GM18519 (cell line): Measurements from ENCODE around the gene DRD2.

Experiments
- ATAC-seq: cut with Tn5 transposase; IDR thresholded peaks from one replicate; pipeline ENCODE4 v1.9.1; 2021; ENCODE audit warnings: mild to moderate bottlenecking, moderate library complexity; ENCODE audit not compliant: unreplicated experiment, low FRiP score

The DRD2 gene

GRCh38 chr11:113487622-113488021 lies 12.4 kb upstream of the DRD2 start:
- ATAC-seq = no peak

- no peak for ATAC-seq
Measured at GRCh38 chr11:113484223-113484622, 9.0 kb upstream of the DRD2 start.

- ATAC-seq = no peak
Measured at GRCh38 chr11:113481672-113482071, 6.5 kb upstream of the DRD2 start.

- no peak for ATAC-seq
Measured at GRCh38 chr11:113481226-113481625, 6.0 kb upstream of the DRD2 start.

GRCh38 chr11:113477321-113477720 lies 2.1 kb upstream of the DRD2 start:
- no peak for ATAC-seq

- ATAC-seq = no peak
Measured at GRCh38 chr11:113476553-113476952, 1.4 kb upstream of the DRD2 start.

- no peak for ATAC-seq
Measured at GRCh38 chr11:113474362-113475159, 637 bp downstream of the DRD2 start.

GRCh38 chr11:113473983-113474361 lies 1.2 kb downstream of the DRD2 start:
- no peak for ATAC-seq

GRCh38 chr11:113472471-113472870 lies 2.7 kb downstream of the DRD2 start:
- ATAC-seq = no peak

GRCh38 chr11:113470233-113470632 lies 5.0 kb downstream of the DRD2 start:
- ATAC-seq = no peak

GRCh38 chr11:113468726-113469345 lies 6.4 kb downstream of the DRD2 start:
- no peak for ATAC-seq

GRCh38 chr11:113467545-113467944 lies 7.7 kb downstream of the DRD2 start:
- ATAC-seq = no peak

GRCh38 chr11:113465786-113466185 lies 9.4 kb downstream of the DRD2 start:
- ATAC-seq = no peak

GRCh38 chr11:113464416-113464815 lies 10.8 kb downstream of the DRD2 start:
- no peak for ATAC-seq

GRCh38 chr11:113462830-113463229 lies 12.4 kb downstream of the DRD2 start:
- ATAC-seq = no peak

- ATAC-seq = no peak
Measured at GRCh38 chr11:113461639-113462038, 13.6 kb downstream of the DRD2 start.

- no peak for ATAC-seq
Measured at GRCh38 chr11:113460469-113460868, 14.7 kb downstream of the DRD2 start.

- no peak for ATAC-seq
Measured at GRCh38 chr11:113458189-113458588, 17.0 kb downstream of the DRD2 start.

GRCh38 chr11:113457784-113458183 lies 17.4 kb downstream of the DRD2 start:
- ATAC-seq = no peak

GRCh38 chr11:113454455-113454854 lies 20.7 kb downstream of the DRD2 start:
- no peak for ATAC-seq

GRCh38 chr11:113449743-113450142 lies 25.5 kb downstream of the DRD2 start:
- ATAC-seq = no peak

- ATAC-seq = no peak
Measured at GRCh38 chr11:113448316-113448677, 26.9 kb downstream of the DRD2 start.
